Measurements from ENCODE around the gene USP25.

DNA sequence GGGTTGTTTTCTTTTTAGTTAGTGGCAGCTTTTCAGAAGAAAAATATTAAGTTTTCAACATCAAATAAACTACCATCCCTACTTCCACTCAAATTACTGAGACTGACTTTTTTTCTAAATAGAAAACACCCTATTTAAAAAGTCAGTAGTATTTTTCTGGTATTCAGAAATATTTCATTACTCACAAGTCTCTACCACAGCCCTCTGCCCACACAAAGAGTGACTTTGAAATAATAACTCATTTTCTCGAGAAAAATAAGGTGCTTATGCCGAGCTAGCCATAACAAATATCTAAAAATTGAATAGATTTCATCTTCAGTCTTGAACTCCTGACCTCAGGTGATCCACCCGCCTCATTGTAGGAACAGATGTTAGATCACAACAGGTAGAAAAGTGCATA lies 41.8 kb upstream of the USP25 start:
- no peak for TF ChIP-seq POLR2AphosphoS5 (IDR thresholded peaks at IDR 0.05; ENCODE audit: borderline replicate concordance, low read depth, low read length)
- no peak for TF ChIP-seq EZH2 (IDR thresholded peaks at IDR 0.05)
- TF ChIP-seq FOXP2 (optimal IDR thresholded peaks at IDR 0.05; ENCODE audit: control extremely low read depth, extremely low read length, insufficient read depth) = no peak
